Measurements from ENCODE around the gene SEZ6. TPM values are rescaled to one million over a fixed set of nuclear protein-coding genes. Genes with fewer than 3 reads are reported as not detected.

The SEZ6 gene
- total and polyA plus RNA-seq, 7 donors, result 0.04 TPM; not detected in 6

- intact Hi-C loops (cut with DNase I), result no loop called here
- peak overlapping the region; percentile 61 for H3K27ac ChIP-seq
These were observed 97.9 kb downstream of the SEZ6 start for GRCh38 chr17:28907709-28908475.

DNA sequence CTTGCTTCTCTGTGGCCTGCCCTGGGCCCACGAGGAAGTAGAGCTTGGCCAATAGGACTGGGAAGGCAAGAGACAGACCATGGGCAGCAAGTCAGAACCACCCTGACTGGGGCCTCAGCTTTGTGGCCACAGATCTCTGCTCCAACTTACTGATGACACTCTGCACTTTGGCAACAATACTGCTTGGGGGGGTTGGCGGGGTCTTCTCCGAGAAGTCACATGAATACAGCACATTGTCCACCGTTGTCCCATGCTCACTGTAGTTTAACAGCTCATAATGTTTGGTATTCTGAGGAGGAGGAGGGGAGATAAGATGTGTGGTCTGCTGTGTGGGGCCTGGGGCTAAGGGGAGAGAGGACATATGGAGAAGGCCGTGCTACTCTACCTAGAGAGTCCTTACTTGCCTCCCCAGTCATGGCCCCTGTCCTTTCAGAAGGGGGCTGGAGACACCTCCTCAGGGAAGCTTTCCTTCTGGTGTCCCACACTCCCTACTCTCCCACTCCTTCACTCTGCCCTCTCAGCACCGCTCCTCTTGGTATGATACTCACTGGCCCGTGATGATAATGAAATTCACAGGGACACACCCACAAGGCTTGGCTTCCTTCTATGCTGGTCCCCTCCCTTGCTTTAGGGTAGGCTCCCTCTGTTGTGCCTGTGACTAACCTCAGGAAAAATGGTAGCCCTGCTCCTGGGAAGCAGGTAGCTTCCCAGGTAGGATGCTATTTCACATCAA is 99.0 kb downstream of the SEZ6 start:
- ATAC-seq (no peak), DNase-seq (no peak)
- no peak overlapping the region for H3K4me3 ChIP-seq
- H3K9me3 ChIP-seq, result no peaks in the 10 kb centered on the region
- WGBS, 3 donors, result 68 to 79% (median 69%) methylated on average over 7 of the region's 7 CpGs
- H3K4me1 ChIP-seq, result peaks cover 23% of the 10 kb centered on the region
- no peak overlapping the region for H3K27ac ChIP-seq
- intact Hi-C loops (cut with DNase I), result no loop called here
- H3K36me3 ChIP-seq (ENCODE audit: insufficient read depth in 1 of 2, low read depth in 1 of 2), result peaks cover 9 to 65% of the 10 kb centered on the region in 2 donors
- TF ChIP-seq, protein P1, sequence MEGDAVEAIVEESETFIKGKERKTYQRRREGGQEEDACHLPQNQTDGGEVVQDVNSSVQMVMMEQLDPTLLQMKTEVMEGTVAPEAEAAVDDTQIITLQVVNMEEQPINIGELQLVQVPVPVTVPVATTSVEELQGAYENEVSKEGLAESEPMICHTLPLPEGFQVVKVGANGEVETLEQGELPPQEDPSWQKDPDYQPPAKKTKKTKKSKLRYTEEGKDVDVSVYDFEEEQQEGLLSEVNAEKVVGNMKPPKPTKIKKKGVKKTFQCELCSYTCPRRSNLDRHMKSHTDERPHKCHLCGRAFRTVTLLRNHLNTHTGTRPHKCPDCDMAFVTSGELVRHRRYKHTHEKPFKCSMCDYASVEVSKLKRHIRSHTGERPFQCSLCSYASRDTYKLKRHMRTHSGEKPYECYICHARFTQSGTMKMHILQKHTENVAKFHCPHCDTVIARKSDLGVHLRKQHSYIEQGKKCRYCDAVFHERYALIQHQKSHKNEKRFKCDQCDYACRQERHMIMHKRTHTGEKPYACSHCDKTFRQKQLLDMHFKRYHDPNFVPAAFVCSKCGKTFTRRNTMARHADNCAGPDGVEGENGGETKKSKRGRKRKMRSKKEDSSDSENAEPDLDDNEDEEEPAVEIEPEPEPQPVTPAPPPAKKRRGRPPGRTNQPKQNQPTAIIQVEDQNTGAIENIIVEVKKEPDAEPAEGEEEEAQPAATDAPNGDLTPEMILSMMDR (IDR thresholded peaks at IDR 0.05), result no peak
- no peaks in the 10 kb centered on the region for H3K27me3 ChIP-seq (ENCODE audit: insufficient read depth in 3 of 3, low read length in 2 of 3)

More at GRCh38 chr17:28907709-28908475, 97.9 kb downstream of the SEZ6 start:
- no peak for ATAC-seq
- DNase-seq, result no peak
- no peaks in the 10 kb centered on the region for H3K27me3 ChIP-seq (ENCODE audit: insufficient read depth in 3 of 3, low read length in 2 of 3)
- no peaks in the 10 kb centered on the region for H3K9me3 ChIP-seq
- peaks cover 14 to 75% of the 10 kb centered on the region in 2 donors for H3K36me3 ChIP-seq (ENCODE audit: insufficient read depth in 1 of 2, low read depth in 1 of 2)
- peaks cover 20% of the 10 kb centered on the region for H3K4me1 ChIP-seq
- H3K4me3 ChIP-seq, result no peak overlapping the region
- TF ChIP-seq, protein P1 (IDR thresholded peaks at IDR 0.05), result no peak
- WGBS, 3 donors, result 71 to 84% (median 83%) methylated on average over 3 of the region's 3 CpGs

- Histone ChIP-seq H3K4me1 (peaks cover 23% of the 10 kb centered on the region), H3K27ac (no peak overlapping the region), H3K27me3 (ENCODE audit: insufficient read depth in 3 of 3, low read length in 2 of 3) (no peaks in the 10 kb centered on the region), H3K36me3 (ENCODE audit: insufficient read depth in 1 of 2, low read depth in 1 of 2) (peaks cover 9 to 59% of the 10 kb centered on the region in 2 donors), H3K4me3 (no peak overlapping the region), H3K9me3 (no peaks in the 10 kb centered on the region)
- DNase-seq (no peak), ATAC-seq (no peak)
- intact Hi-C loops (cut with DNase I), result no loop called here
- TF ChIP-seq, protein P1 (IDR thresholded peaks at IDR 0.05), result no peak
- 69 to 82% (median 76%) methylated on average over 9 of the region's 9 CpGs for WGBS, 3 donors
These were observed 99.6 kb downstream of the SEZ6 start for GRCh38 chr17:28906276-28906675.

Other genes with a start within 250 kb of the SEZ6 start
- 10 to 100 TPM; 25.3 to 52.9 (median 36.0) TPM for gene FAM222B, start 163.2 kb downstream of the SEZ6 start, total RNA-seq
- 10 to 100 TPM; 22.4 to 66.2 (median 32.2) TPM for gene FAM222B, start 163.2 kb downstream of the SEZ6 start, polyA plus RNA-seq
- gene ERAL1, start 151.0 kb downstream of the SEZ6 start, total RNA-seq, result 10 to 100 TPM; 38.3 to 45.6 (median 43.4) TPM
- gene ERAL1, start 151.0 kb downstream of the SEZ6 start, polyA plus RNA-seq, result 10 to 100 TPM; 41.0 to 98.5 (median 58.8) TPM
- gene FLOT2, start 108.3 kb downstream of the SEZ6 start, total RNA-seq, result 10 to 100 TPM; 40.8 to 81.1 (median 43.9) TPM
- gene FLOT2, start 108.3 kb downstream of the SEZ6 start, polyA plus RNA-seq, result 10 to 100 TPM; 30.4 to 35.3 (median 34.0) TPM
- 1 to 10 TPM in 2 of 4 donors, under 1 TPM in 2; 0.48 to 2.1 (median 1.1) TPM for gene DHRS13, start 103.0 kb downstream of the SEZ6 start, total RNA-seq
- gene DHRS13, start 103.0 kb downstream of the SEZ6 start, polyA plus RNA-seq, result 1 to 10 TPM; 1.1 to 2.7 (median 1.2) TPM
- 10 to 100 TPM; 22.3 to 28.6 (median 24.4) TPM for gene PHF12, start 54.5 kb downstream of the SEZ6 start, total RNA-seq
- gene PHF12, start 54.5 kb downstream of the SEZ6 start, polyA plus RNA-seq, result 10 to 100 TPM in 1 of 3 donors, 1 to 10 TPM in 2; 7.3 to 12.1 (median 7.7) TPM
- 1 to 10 TPM in 1 of 4 donors, under 1 TPM in 2, not detected in 1; 0.26 to 1.7 (median 0.91) TPM for gene PIPOX, start 37.1 kb upstream of the SEZ6 start, total RNA-seq
- 1 to 10 TPM in 1 of 3 donors, under 1 TPM in 2; 0.17 to 3.6 (median 0.35) TPM for gene PIPOX, start 37.1 kb upstream of the SEZ6 start, polyA plus RNA-seq
- 1,000 to 10,000 TPM in 2 of 4 donors, 100 to 1,000 TPM in 2; 770 to 1,274 (median 938) TPM for gene MYO18A, start 174.4 kb upstream of the SEZ6 start, total RNA-seq
- gene MYO18A, start 174.4 kb upstream of the SEZ6 start, polyA plus RNA-seq, result 100 to 1,000 TPM; 142 to 538 (median 318) TPM
- gene CRYBA1, start 240.8 kb upstream of the SEZ6 start, total RNA-seq, result not detected
- not detected for gene CRYBA1, start 240.8 kb upstream of the SEZ6 start, polyA plus RNA-seq